Stimulated activated CD8-positive, alpha-beta memory T cell treated with anti-CD3 and anti-CD28 coated beads, Interleukin-7, amount 100 ng/mL, for 24 hours (primary cell): ENCODE results near the gene SYTL3.
"Not testable (repeated sequence)": the region's sequence is repeated elsewhere in the genome, so short reads cannot be mapped to it uniquely, and the experiment has no call there.

Experiments
- DNase-seq: peaks from one replicate; pipeline ENCODE4 v3.0.0-alpha.2; 2020; ENCODE audit warnings: low read depth

The SYTL3 gene

GRCh38 chr6:158665332-158665731 lies 15.5 kb downstream of the SYTL3 start:
- DNase-seq, result no peak

- DNase-seq, result no peak
Observed at GRCh38 chr6:158666628-158667359, 16.9 kb downstream of the SYTL3 start.

- no peak for DNase-seq
Observed at GRCh38 chr6:158667360-158667981, 17.6 kb downstream of the SYTL3 start.

GRCh38 chr6:158668707-158669103 lies 18.9 kb downstream of the SYTL3 start:
- no peak for DNase-seq

GRCh38 chr6:158669145-158670035 lies 19.5 kb downstream of the SYTL3 start:
- DNase-seq, result no peak

GRCh38 chr6:158672119-158672518 lies 22.3 kb downstream of the SYTL3 start:
- not testable (repeated sequence) for DNase-seq

- no peak for DNase-seq
Observed at GRCh38 chr6:158672726-158673125, 22.9 kb downstream of the SYTL3 start.

- no peak for DNase-seq
Observed at GRCh38 chr6:158674342-158675131, 24.7 kb downstream of the SYTL3 start.

- DNase-seq, result not testable (repeated sequence)
Observed at GRCh38 chr6:158677094-158677493, 27.2 kb downstream of the SYTL3 start.

GRCh38 chr6:158677906-158678578 lies 28.2 kb downstream of the SYTL3 start:
- no peak for DNase-seq

- DNase-seq, result no peak
Observed at GRCh38 chr6:158680015-158680414, 30.2 kb downstream of the SYTL3 start.

GRCh38 chr6:158680481-158680880 lies 30.6 kb downstream of the SYTL3 start:
- no peak for DNase-seq

- DNase-seq, result no peak
Observed at GRCh38 chr6:158684311-158684710, 34.5 kb downstream of the SYTL3 start.

GRCh38 chr6:158684745-158685324 lies 35.0 kb downstream of the SYTL3 start:
- DNase-seq, result no peak

GRCh38 chr6:158686311-158686710 lies 36.5 kb downstream of the SYTL3 start:
- DNase-seq, result no peak

GRCh38 chr6:158686791-158687381 lies 37.0 kb downstream of the SYTL3 start:
- no peak for DNase-seq

- DNase-seq, result no peak
Observed at GRCh38 chr6:158687506-158687905, 37.7 kb downstream of the SYTL3 start.

GRCh38 chr6:158688860-158689259 lies 39.0 kb downstream of the SYTL3 start:
- no peak for DNase-seq

GRCh38 chr6:158694913-158695312 lies 45.1 kb downstream of the SYTL3 start:
- no peak for DNase-seq

GRCh38 chr6:158697811-158698210 lies 48.0 kb downstream of the SYTL3 start:
- DNase-seq, result no peak

- DNase-seq, result no peak
Observed at GRCh38 chr6:158698931-158699330, 49.1 kb downstream of the SYTL3 start.
